Esophagus squamous epithelium (tissue), 5 donors: ENCODE data around the gene EVPL. TPM values are rescaled to one million over a fixed set of nuclear protein-coding genes. Genes with fewer than 3 reads are reported as not detected.

Source experiments
- DNase-seq: peaks from one replicate; lab custom pipeline; 2025; lab: John Stamatoyannopoulos, UW
- H3K27ac ChIP-seq, 4 donors: fragments of 200-600 bp; sonication (generic); one replicate each; pipeline ENCODE4 v1.5.1; 2016 to 2019; ENCODE audit warnings: mild to moderate bottlenecking in 1 of 4
- H3K27me3 ChIP-seq, 4 donors: fragments of 200-600 bp; sonication (generic); 1 replicate in 3 of 4; 2 replicates in 1 of 4; pipeline versions ENCODE4 v1.5.1 to v1.6.0; 2017 to 2021; ENCODE audit warnings: antibody characterized with exemption in 1 of 4
- H3K36me3 ChIP-seq, 3 donors: fragments of 200-600 bp; sonication (generic); one replicate each; pipeline ENCODE4 v1.5.1; 2016 to 2019
- H3K4me1 ChIP-seq, 3 donors: fragments of 200-600 bp; sonication (generic); one replicate each; pipeline ENCODE4 v1.5.1; 2017 to 2019
- H3K4me3 ChIP-seq, 4 donors: fragments of 200-600 bp; sonication (generic); 1 replicate in 3 of 4; 2 replicates in 1 of 4; pipeline ENCODE4 v1.5.1; 2016 to 2019; ENCODE audit warnings: mild to moderate bottlenecking in 2 of 4, moderate library complexity in 1 of 4
- H3K9me3 ChIP-seq, 3 donors: fragments of 200-600 bp; sonication (generic); one replicate each; pipeline ENCODE4 v1.5.1; 2016 to 2019
- CTCF ChIP-seq, 6 experiments: fragments of 450-650 bp in 4 of 6; fragments of 200-600 bp in 2 of 6; sonication (generic) in 2 of 6; IDR thresholded peaks; one replicate each; pipeline ENCODE4 v1.5.1; 2016 to 2019; ENCODE audit warnings: antibody characterized with exemption in 6 of 6, mild to moderate bottlenecking in 4 of 6, moderate library complexity in 4 of 6
- POLR2A ChIP-seq, 4 donors: fragments of 450-650 bp; IDR thresholded peaks; one replicate each; pipeline ENCODE4 v1.6.1; 2017; ENCODE audit warnings: antibody characterized with exemption in 4 of 4, mild to moderate bottlenecking in 4 of 4, moderate library complexity in 3 of 4
- WGBS, 2 donors: methylation state at CpG; one replicate each; pipeline ENCODE4 v1.1.5; 2018; 5-methylcytosine and 5-hydroxymethylcytosine counted together
- intact Hi-C: fragments of 100-400 bp; cut with DNase I; formaldehyde crosslinking; loops from one replicate; pipeline ENCODE4 v1.15.0; 2022
- total RNA-seq, 4 donors: library from RNA; depleted of rRNA; stranded (reverse); fragments of >200 nt; gene quantifications; one replicate each; pipeline ENCODE4 v1.1.0, GENCODE V29; 2016
- donor health status: DM: yes; HTN: yes; CAD: no.

The EVPL gene
- 100 to 1,000 TPM; 132 to 604 (median 223) TPM for total RNA-seq

- TF ChIP-seq POLR2A (IDR thresholded peaks at IDR 0.05) (peak in 3 of 4 donors; percentile 27 to 68 (median 49)), CTCF (IDR thresholded peaks at IDR 0.05) (peak in 1 of 6 experiments; percentile 2)
- Histone ChIP-seq H3K9me3 (no peaks in the 10 kb centered on the region), H3K27ac (peak within 1 kb of the TSS; percentile 84 to 99 (median 97)), H3K27me3 (peaks cover 0 to 4% (median 0%) of the 10 kb centered on the region in 4 donors), H3K4me3 (peak within 1 kb of the TSS; percentile 61 to 77 (median 70)), H3K4me1 (peaks cover 10 to 55% (median 10%) of the 10 kb centered on the region in 3 donors), H3K36me3 (peaks cover 0 to 20% (median 0%) of the 10 kb centered on the region in 3 donors)
- no peak for DNase-seq
- 29 to 46% methylated on average over 1 to 6 of the region's 24 CpGs for WGBS, 2 donors
- intact Hi-C loops: no loop called here
Observed at GRCh38 chr17:76027159-76027839, at the start of gene EVPL. EVPL (minus strand) TSS chr17:76027306; CDS start chr17:76027198, 108 bp downstream.

GRCh38 chr17:76076146-76076764, 49.1 kb upstream of the EVPL start:
- intact Hi-C loops: no loop called here
- Histone ChIP-seq H3K27me3 (peaks cover 23 to 76% (median 39%) of the 10 kb centered on the region in 4 donors), H3K4me1 (peaks cover 35 to 68% (median 38%) of the 10 kb centered on the region in 3 donors), H3K9me3 (no peaks in the 10 kb centered on the region), H3K36me3 (no peaks in the 10 kb centered on the region), H3K27ac (no peak overlapping the region), H3K4me3 (peak overlapping the region in 2 of 4 donors; percentile 36 to 52)
- 3 to 15% methylated on average over 4 to 13 of the region's 41 CpGs for WGBS, 2 donors
- no peak for DNase-seq
- TF ChIP-seq POLR2A (IDR thresholded peaks at IDR 0.05): no peak
- TF ChIP-seq CTCF (IDR thresholded peaks at IDR 0.05): no peak

- no peak overlapping the region for H3K27ac ChIP-seq
- H3K4me1 ChIP-seq: peaks cover 42 to 73% (median 44%) of the 10 kb centered on the region in 3 donors
- no peaks in the 10 kb centered on the region for H3K36me3 ChIP-seq
- H3K9me3 ChIP-seq: no peaks in the 10 kb centered on the region
- WGBS, 2 donors: 3% methylated on average over 25 to 37 of the region's 48 CpGs
- intact Hi-C loops: no loop called here
- H3K27me3 ChIP-seq: peaks cover 23 to 73% (median 39%) of the 10 kb centered on the region in 4 donors
- no peak for DNase-seq
- TF ChIP-seq CTCF (IDR thresholded peaks at IDR 0.05) (peak in 2 of 6 experiments; percentile 8 to 24), POLR2A (IDR thresholded peaks at IDR 0.05) (no peak)
- H3K4me3 ChIP-seq: peak overlapping the region in 3 of 4 donors; percentile 11 to 52 (median 36)
Observed at GRCh38 chr17:76075364-76076145, 48.4 kb upstream of the EVPL start.

GRCh38 chr17:76074390-76075363, 47.6 kb upstream of the EVPL start, which contains the start of gene GALR2:
GALR2 (plus strand) TSS chr17:76074781; CDS start chr17:76074884, 103 bp downstream.
- TF ChIP-seq POLR2A (IDR thresholded peaks at IDR 0.05) (no peak), CTCF (IDR thresholded peaks at IDR 0.05) (no peak)
- Histone ChIP-seq H3K4me3 (peak within 1 kb of the TSS in 3 of 4 donors; percentile 11 to 52 (median 36)), H3K4me1 (peaks cover 45 to 73% (median 48%) of the 10 kb centered on the region in 3 donors), H3K9me3 (no peaks in the 10 kb centered on the region), H3K27ac (no peak within 1 kb of the TSS), H3K27me3 (peaks cover 23 to 64% (median 39%) of the 10 kb centered on the region in 4 donors), H3K36me3 (peaks cover 0 to 4% (median 0%) of the 10 kb centered on the region in 3 donors)
- intact Hi-C loops: no loop called here
- WGBS, 2 donors: 13 to 27% methylated on average over 2 to 9 of the region's 92 CpGs
- no peak for DNase-seq
